NCI-H2171 (cell line): ENCODE data around the gene CCNB1.
"Not testable (repeated sequence)": the region's sequence is repeated elsewhere in the genome, so short reads cannot be mapped to it uniquely, and the experiment has no call there.

Source experiments
- DNase-seq: peaks from one replicate; lab custom pipeline; 2025; lab: John Stamatoyannopoulos, UW

Gene CCNB1

DNA sequence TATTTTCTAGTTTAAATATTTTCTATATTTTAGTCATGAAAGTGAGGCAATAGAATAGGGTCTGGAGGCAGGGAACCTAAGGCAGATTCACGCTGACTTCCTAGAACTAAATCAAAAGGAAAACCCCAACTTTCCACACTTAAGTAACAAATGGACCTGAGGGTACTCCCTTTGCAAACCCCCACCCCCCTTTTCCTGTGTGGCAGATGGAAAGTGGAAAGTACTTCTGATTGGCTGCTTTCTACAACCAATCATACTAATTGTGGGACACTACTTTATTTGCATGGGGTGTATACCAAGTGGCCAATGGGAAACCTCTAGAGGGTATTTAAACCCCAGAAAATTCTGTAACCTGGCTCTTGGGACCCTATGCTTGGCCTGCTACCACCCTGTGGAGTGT, 17.7 kb downstream of the CCNB1 start:
- DNase-seq: no peak

DNA sequence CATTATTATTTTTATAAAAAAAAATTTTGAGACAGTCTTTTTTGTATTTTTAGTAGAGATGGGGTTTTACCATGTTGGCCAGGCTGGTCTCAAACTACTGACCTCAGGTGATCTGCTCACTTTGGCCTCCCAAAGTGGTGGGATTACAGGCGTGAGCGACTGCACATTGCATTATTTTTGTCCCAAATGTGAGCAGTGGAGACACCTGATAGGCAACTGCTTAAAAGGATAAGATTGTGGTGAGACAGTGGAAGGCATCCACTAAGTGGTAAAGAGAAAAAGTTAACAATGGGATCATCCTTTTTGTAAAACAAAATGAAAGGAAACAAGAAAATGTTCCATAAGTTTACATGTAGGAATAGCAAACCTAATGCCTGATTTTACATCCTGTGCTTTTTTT, 20.4 kb downstream of the CCNB1 start:
- DNase-seq: no peak

DNA sequence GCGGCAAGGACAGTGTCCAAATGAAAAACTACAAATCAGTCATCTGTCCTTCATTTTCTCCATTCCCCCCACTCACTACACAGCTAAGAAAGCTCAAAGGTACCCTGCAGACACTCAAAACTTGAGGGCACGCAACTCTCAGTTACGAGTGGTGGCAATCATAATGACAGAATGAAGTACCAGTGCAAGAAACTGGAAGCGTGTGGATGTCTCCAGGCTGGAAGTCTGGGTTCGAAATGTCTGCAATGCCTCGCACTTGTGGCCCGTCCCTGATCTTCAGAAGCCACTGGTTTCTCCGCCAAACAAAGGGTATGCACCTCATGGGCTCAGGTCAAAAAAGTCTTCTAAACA, 21.8 kb downstream of the CCNB1 start:
- DNase-seq: no peak

- peak; percentile 77 for DNase-seq
These were observed 22.5 kb downstream of the CCNB1 start, which contains the start of gene CENPH for GRCh38 chr5:69189162-69190086. TSS of gene CENPH (plus strand) at chr5:69189583. CDS start at chr5:69189635, 52 bp downstream.

DNA sequence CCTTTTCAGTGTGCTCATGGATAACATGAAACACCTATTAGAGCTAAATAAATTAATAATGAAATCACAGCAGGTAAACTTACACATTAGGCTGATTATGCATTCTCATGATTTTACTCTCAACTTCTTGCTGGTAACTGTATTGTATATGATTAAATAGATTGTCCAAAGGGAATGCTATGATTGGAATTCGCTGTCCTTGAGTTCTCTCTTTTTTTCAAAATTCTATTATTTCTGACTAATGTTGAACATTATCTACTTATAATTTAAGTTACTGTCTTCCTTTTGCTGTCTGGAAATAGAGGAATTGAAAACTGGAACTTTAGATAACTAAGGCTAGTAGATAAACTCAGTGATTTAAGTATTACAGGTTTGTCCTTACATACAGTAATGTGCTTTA, 35.5 kb downstream of the CCNB1 start:
- DNase-seq: no peak

DNA sequence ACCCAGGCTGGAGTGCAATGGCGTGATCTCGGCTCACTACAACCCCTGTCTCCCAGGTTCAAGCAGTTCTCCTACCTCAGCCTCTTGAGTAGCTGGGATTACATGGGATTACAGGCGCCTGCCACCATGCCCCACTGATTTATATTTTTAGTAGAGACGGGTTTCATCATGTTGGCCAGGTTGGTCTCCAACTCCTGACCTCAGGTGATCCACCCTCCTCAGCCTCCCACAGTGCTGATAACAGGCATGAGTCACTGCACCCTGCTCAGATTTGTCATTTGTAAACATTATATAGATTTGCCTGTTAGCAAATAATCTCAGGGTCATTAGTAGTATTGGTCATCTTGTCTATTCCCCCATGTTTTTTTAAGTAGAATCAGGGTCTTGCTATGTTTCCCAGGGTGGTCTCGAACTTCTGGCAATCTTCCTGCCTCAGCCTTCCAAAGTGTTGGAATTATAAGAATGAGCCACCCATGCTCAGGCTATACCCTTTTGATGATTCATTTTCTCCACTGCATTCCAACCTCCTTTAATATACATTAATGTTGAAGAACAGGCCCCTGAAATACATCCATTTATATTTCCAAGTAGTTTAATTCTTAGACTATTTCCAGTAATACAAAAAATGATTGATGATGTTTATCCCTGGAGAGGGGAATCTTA, 39.7 kb downstream of the CCNB1 start:
- DNase-seq: no peak

DNA sequence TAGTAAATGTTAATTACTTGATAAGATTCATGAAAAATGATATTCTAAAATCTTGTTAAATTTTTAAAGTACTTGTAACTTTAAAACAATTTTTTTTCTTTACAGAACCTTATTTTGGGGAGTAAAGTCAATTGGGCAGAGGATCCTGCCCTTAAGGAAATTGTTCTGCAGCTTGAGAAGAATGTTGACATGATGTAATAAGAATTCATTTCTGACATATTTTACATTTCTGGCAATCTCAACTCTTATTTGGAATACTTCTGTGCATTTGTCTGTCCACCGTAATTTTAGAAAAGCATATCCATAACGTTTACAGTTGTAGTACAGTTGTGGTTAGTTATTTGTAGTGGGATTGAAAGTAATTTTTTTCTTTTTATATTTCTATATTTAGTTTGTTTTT, 42.7 kb downstream of the CCNB1 start:
- DNase-seq: no peak

GRCh38 chr5:69211200-69211599, 44.2 kb downstream of the CCNB1 start:
- no peak for DNase-seq

GRCh38 chr5:69212022-69212421, 45.1 kb downstream of the CCNB1 start:
- DNase-seq: no peak

GRCh38 chr5:69213513-69214215, 46.7 kb downstream of the CCNB1 start:
- DNase-seq: no peak

GRCh38 chr5:69217151-69217511, 50.2 kb downstream of the CCNB1 start:
- DNase-seq: no peak

DNA sequence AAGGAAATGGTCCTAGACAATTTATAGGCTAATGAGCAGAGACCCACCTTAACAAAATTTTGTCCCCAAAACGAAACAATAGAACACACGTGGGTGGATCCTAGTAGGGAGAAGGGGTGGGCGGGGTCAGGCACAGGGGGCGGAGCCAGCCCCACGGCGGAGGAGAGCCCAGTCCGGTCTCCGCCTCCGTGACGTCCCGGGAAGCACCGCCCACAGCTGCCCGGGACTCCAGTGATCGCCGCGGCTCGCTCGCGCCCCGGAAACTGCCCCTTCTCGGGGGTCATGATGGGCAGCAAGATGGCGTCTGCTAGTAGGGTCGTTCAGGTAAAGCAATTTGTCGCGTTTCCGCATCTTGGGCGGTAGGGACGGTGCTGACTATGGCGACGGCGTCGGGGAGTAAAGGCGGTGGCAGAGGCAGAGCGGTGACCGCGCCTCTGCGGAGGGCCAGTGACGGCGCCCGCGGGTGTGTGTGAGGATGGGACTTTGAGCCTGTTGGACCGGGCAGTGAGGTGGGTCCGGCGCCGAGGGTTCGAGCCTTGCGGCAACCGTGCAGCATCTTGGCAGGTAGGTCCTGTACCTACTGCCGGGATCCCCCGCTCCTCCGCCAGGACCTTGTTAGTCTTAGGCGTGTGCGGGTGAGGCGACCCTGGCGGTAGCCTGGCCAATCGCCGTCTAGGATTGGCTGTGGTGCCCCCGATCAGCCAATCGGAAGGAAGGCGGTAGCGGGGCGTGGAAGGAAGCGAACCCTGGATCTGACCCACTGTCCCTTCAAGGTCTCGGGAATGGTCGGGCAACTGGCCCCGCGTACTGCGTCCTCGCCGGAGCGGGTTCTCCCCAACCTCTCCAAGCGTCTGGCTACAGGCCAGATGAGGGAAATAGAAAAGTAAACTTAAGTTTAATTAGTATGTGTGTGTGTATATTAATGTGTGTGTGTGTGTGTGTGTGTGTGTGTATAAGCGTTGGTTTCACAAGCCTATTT, 50.9 kb downstream of the CCNB1 start:
- DNase-seq: peak; percentile 72

GRCh38 chr5:69219939-69220338, 53.0 kb downstream of the CCNB1 start:
- DNase-seq: no peak

DNA sequence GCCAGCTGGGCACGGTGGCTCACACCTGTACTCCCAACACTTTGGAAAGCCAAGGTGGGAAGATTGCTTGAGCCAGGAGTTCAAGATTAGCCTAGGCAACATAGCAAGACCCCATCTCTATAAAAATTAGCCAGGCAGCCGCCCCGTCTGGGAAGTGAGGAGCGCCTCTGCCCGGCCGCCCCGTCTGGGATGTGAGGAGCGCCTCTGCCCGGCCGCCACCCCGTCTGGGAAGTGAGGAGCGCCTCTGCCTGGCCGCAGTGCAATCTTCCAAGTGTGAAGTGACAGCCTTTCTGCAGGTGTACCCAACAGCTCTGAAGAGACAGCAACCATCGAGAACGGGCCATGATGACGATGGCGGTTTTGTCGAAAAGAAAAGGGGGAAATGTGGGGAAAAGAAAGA, 53.4 kb downstream of the CCNB1 start:
- DNase-seq: not testable (repeated sequence)

GRCh38 chr5:69220833-69221232, 53.9 kb downstream of the CCNB1 start:
- DNase-seq: not testable (repeated sequence)

DNA sequence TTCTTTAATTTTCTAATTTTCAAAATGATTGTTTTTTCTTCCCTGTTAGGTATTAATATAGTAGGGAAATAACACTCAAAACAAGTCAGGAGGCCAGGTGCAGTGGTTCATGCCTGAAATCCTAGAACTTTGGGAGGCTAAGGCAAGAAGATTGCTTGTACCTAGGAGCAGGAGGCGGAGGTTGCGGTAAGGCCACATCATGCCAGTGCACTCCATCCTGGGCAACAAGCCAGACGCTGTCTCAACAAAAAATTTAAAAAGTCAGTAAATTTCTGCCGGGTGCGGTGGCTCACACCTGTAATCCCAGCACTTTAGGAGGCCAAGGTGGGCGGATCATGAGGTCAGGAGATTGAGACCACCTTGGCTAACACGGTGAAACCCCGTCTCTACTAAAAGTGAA, 57.6 kb downstream of the CCNB1 start:
- DNase-seq: no peak

DNA sequence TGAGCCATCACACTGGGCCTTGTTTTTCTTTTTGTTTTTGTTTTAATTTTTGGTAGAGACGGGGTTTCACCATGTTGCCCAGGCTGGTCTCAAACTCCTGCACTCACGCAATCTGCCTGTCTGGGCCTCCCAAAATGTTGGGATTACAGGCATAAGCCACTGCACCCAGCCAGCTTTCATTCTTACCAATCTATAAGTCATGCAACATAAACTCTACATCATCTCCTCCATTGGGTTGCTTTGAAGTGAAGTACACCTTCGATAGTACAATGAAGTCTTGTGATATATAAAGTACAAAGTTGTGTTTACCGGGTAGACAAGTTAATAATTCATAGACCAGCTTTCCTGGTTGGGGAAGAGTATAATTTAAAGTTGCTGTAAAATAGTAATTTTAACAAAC, 58.9 kb downstream of the CCNB1 start:
- DNase-seq: no peak
